Measurements from ENCODE around the gene OPTC.

GRCh38 chr1:203473781-203474305 is 20.1 kb upstream of the OPTC start:
- TF ChIP-seq CTCF (IDR thresholded peaks at IDR 0.05) (no peak), POLR2AphosphoS5 (IDR thresholded peaks at IDR 0.05) (no peak), POLR2A (IDR thresholded peaks at IDR 0.05) (no peak)

Measured in sigmoid colon (tissue), 4 donors.